Measurements from ENCODE around the gene PNMA6F. TPM values are rescaled to one million over a fixed set of nuclear protein-coding genes. Genes with fewer than 3 reads are reported as not detected.
"Not testable (repeated sequence)": the region's sequence is repeated elsewhere in the genome, so short reads cannot be mapped to it uniquely, and the experiment has no call there.

The PNMA6F gene
- total RNA-seq, 1 donor from 2014 or later: not detected

- H3K27me3 ChIP-seq (ENCODE audit: control insufficient read depth, insufficient read depth, low read length); H3K36me3 ChIP-seq (ENCODE audit: control insufficient read depth, insufficient read depth, low read length); H3K4me3 ChIP-seq (ENCODE audit: low read depth, low read length); DNase-seq (ENCODE audit: low read depth): not testable (repeated sequence)
These were observed 46.1 kb downstream of the PNMA6F start for GRCh38 chrX:153275418-153275817.

DNA sequence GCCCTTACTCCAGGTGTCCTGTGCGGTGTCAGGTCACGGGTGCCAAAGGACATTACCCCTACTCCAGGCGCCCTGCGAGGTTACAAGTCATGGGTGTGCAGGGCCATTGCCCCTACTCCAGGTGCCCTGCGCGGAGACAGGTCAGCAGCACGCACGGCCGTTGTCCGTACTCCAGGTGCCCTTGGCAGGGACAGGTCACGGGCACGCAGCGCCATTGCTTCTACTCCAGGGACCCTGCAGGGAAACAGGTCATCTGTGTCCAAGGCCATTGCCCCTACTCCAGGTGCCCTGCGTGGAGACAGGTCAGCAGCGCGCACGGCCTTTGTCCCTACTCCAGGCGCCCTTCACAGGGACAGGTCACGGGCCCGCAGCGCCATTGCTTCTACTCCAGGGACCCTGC is 49.0 kb downstream of the PNMA6F start:
- not testable (repeated sequence) for H3K27me3 ChIP-seq (ENCODE audit: control insufficient read depth, insufficient read depth, low read length); DNase-seq (ENCODE audit: low read depth); H3K36me3 ChIP-seq (ENCODE audit: control insufficient read depth, insufficient read depth, low read length); H3K4me3 ChIP-seq (ENCODE audit: low read depth, low read length)

- DNase-seq (ENCODE audit: low read depth); H3K36me3 ChIP-seq (ENCODE audit: control insufficient read depth, insufficient read depth, low read length); H3K4me3 ChIP-seq (ENCODE audit: low read depth, low read length); H3K27me3 ChIP-seq (ENCODE audit: control insufficient read depth, insufficient read depth, low read length): not testable (repeated sequence)
These were observed 49.5 kb downstream of the PNMA6F start for GRCh38 chrX:153272070-153272469.

Other genes with a start within 250 kb of the PNMA6F start
- gene PNMA6A, start 249.3 kb downstream of the PNMA6F start, total RNA-seq: 7.8 and 7.9 TPM in 2 replicates
- gene MAGEA1, start 142.5 kb downstream of the PNMA6F start, total RNA-seq: not detected in 2 replicates
- 10.5 and 13.0 TPM in 2 replicates for gene ZNF275, start 12.4 kb upstream of the PNMA6F start, total RNA-seq
- gene PNMA6E, start 79.6 kb upstream of the PNMA6F start, total RNA-seq: not detected in 2 replicates
- gene ZFP92, start 89.7 kb upstream of the PNMA6F start, total RNA-seq: 1.8 and 1.9 TPM in 2 replicates
- gene TREX2, start 124.3 kb upstream of the PNMA6F start, total RNA-seq: 1.1 TPM in 1 of 2 replicates, not detected in the other
- gene HAUS7, start 148.8 kb upstream of the PNMA6F start, total RNA-seq: 19.9 and 25.8 TPM in 2 replicates
- 6.2 and 10.3 TPM in 2 replicates for gene BGN, start 173.2 kb upstream of the PNMA6F start, total RNA-seq
- not detected in 2 replicates for gene ATP2B3, start 195.9 kb upstream of the PNMA6F start, total RNA-seq